Stomach (tissue), 9 donors: ENCODE data around the gene PTPRG. TPM values are rescaled to one million over a fixed set of nuclear protein-coding genes. Genes with fewer than 3 reads are reported as not detected.

Source experiments
- DNase-seq, 2 donors: peaks; one replicate each; pipeline versions ENCODE4 v3.0.0 to v3.0.0-alpha.2; 2013 to 2019
- H3K27ac ChIP-seq, 5 donors: fragments of 200-600 bp in 4 of 5; sonication (generic) in 4 of 5; one replicate each; pipeline ENCODE4 v1.5.1; 2013 to 2019; ENCODE audit warnings: mild to moderate bottlenecking in 1 of 5, moderate library complexity in 1 of 5
- H3K27me3 ChIP-seq, 3 donors: fragments of 200-600 bp; sonication (generic); one replicate each; pipeline ENCODE4 v1.5.1; 2017 to 2019; ENCODE audit warnings: mixed run types in 1 of 3
- H3K36me3 ChIP-seq, 4 donors: fragments of 200-600 bp; sonication (generic); 1 replicate in 3 of 4; 2 replicates in 1 of 4; pipeline ENCODE4 v1.5.1; 2016 to 2019
- H3K4me1 ChIP-seq, 4 donors: fragments of 200-600 bp; sonication (generic); one replicate each; pipeline ENCODE4 v1.5.1; 2016 to 2019
- H3K4me3 ChIP-seq, 4 donors: fragments of 200-600 bp; sonication (generic) in 3 of 4; one replicate each; pipeline ENCODE4 v1.5.1; 2016 to 2019; ENCODE audit warnings: mild to moderate bottlenecking in 1 of 4
- H3K9me3 ChIP-seq, 4 donors: fragments of 200-600 bp; sonication (generic); one replicate each; pipeline ENCODE4 v1.5.1; 2016 to 2019
- CTCF ChIP-seq, 7 experiments: fragments of 450-650 bp in 4 of 7; fragments of 200-600 bp in 3 of 7; sonication (generic) in 3 of 7; IDR thresholded peaks; one replicate each; pipeline ENCODE4 v1.5.1; 2016 to 2019; ENCODE audit warnings: antibody characterized with exemption in 7 of 7, control low read depth in 2 of 7, mild to moderate bottlenecking in 1 of 7
- EP300 ChIP-seq: sonication (generic); formaldehyde crosslinking; IDR thresholded peaks from one replicate; pipeline ENCODE4 v1.6.1; 2017; ENCODE audit warnings: antibody characterized with exemption
- POLR2A ChIP-seq, 4 donors: fragments of 450-650 bp; IDR thresholded peaks; one replicate each; pipeline ENCODE4 v1.6.1; 2016; ENCODE audit warnings: antibody characterized with exemption in 4 of 4, control low read depth in 2 of 4, mild to moderate bottlenecking in 1 of 4, moderate library complexity in 1 of 4
- POLR2AphosphoS5 ChIP-seq, 3 donors: sonication (generic); formaldehyde crosslinking; IDR thresholded peaks; one replicate each; pipeline ENCODE4 v1.6.1; 2016; ENCODE audit warnings: antibody characterized with exemption in 3 of 3
- WGBS, 5 donors: extraction: QIAGEN DNeasy Blood & Tissue Kit in 3 of 5; methylation state at CpG; one replicate each; pipeline versions ENCODE4 v1.1.5 to v1.1.7; 2013 to 2018; 5-methylcytosine and 5-hydroxymethylcytosine counted together
- intact Hi-C: fragments of 100-400 bp; cut with DNase I; formaldehyde crosslinking; loops from one replicate; pipeline ENCODE4 v1.15.1; 2023; ENCODE audit warnings: low total_unique reads
- polyA plus RNA-seq, 3 donors: library from polyadenylated mRNA; stranded (reverse); fragments of 200-250 nt; gene quantifications; one replicate each; pipeline ENCODE4 v1.2.3, GENCODE V29; 2013
- total RNA-seq, 5 donors: library from RNA; depleted of rRNA; stranded (reverse); fragments of >200 nt; gene quantifications; one replicate each; pipeline versions ENCODE4 v1.1.0 to v1.2.3, GENCODE V29; 2014 to 2016
- donor health status: healthy with polysubstance abuse.
- donor health status: Bipolar disorder and iron deficiency.
- donor health status: healthy.

PTPRG gene
- total and polyA plus RNA-seq, 8 donors, result 2.4 to 96.0 (median 22.0) TPM

- Histone ChIP-seq H3K36me3 (peaks cover 0 to 1% (median 0%) of the 10 kb centered on the region in 4 donors), H3K4me1 (no peaks in the 10 kb centered on the region), H3K4me3 (no peak overlapping the region), H3K9me3 (no peaks in the 10 kb centered on the region), H3K27ac (no peak overlapping the region), H3K27me3 (no peaks in the 10 kb centered on the region)
- no peak for DNase-seq
- TF ChIP-seq CTCF (IDR thresholded peaks at IDR 0.05) (no peak), POLR2AphosphoS5 (IDR thresholded peaks at IDR 0.05) (no peak), POLR2A (IDR thresholded peaks at IDR 0.05) (no peak), EP300 (no peak)
- intact Hi-C loops, result no loop called here
- 82 to 91% (median 86%) methylated on average over 5 of the region's 5 CpGs for WGBS, 5 donors
Measured at GRCh38 chr3:62128051-62128450, 566.7 kb downstream of the PTPRG start.

GRCh38 chr3:62128681-62129080, 567.3 kb downstream of the PTPRG start:
- no peak for TF ChIP-seq CTCF (IDR thresholded peaks at IDR 0.05)
- no peak for TF ChIP-seq POLR2AphosphoS5 (IDR thresholded peaks at IDR 0.05)
- no peak for TF ChIP-seq EP300
- Histone ChIP-seq H3K27me3 (no peaks in the 10 kb centered on the region), H3K36me3 (no peaks in the 10 kb centered on the region), H3K9me3 (no peaks in the 10 kb centered on the region), H3K4me1 (peaks cover 0 to under 1% (median 0%) of the 10 kb centered on the region in 4 donors), H3K4me3 (no peak overlapping the region), H3K27ac (no peak overlapping the region)
- intact Hi-C loops, result no loop called here
- DNase-seq, result no peak

GRCh38 chr3:62131050-62131449, 569.7 kb downstream of the PTPRG start:
- H3K9me3 ChIP-seq, result no peaks in the 10 kb centered on the region
- H3K4me1 ChIP-seq, result peaks cover 0 to 10% (median 3%) of the 10 kb centered on the region in 4 donors
- H3K27ac ChIP-seq, result no peak overlapping the region
- no peak for TF ChIP-seq POLR2A (IDR thresholded peaks at IDR 0.05)
- no peak for TF ChIP-seq EP300
- TF ChIP-seq CTCF (IDR thresholded peaks at IDR 0.05), result no peak
- TF ChIP-seq POLR2AphosphoS5 (IDR thresholded peaks at IDR 0.05), result no peak
- 28 to 73% (median 58%) methylated on average over 2 of the region's 2 CpGs for WGBS, 5 donors
- no peak for DNase-seq
- intact Hi-C loops, result no loop called here
- no peaks in the 10 kb centered on the region for H3K27me3 ChIP-seq
- no peaks in the 10 kb centered on the region for H3K36me3 ChIP-seq
- no peak overlapping the region for H3K4me3 ChIP-seq

- intact Hi-C loops, result no loop called here
- no peak for TF ChIP-seq POLR2A (IDR thresholded peaks at IDR 0.05)
- TF ChIP-seq CTCF (IDR thresholded peaks at IDR 0.05), result peak in 1 of 7 experiments; percentile 7
- H3K36me3 ChIP-seq, result no peaks in the 10 kb centered on the region
- no peak overlapping the region for H3K4me3 ChIP-seq
- no peaks in the 10 kb centered on the region for H3K27me3 ChIP-seq
- DNase-seq, result peak in 1 of 2 donors; percentile 24
- H3K9me3 ChIP-seq, result no peaks in the 10 kb centered on the region
- WGBS, 5 donors, result 47 to 67% (median 55%) methylated on average over 3 of the region's 3 CpGs
- H3K27ac ChIP-seq, result peak overlapping the region in 2 of 5 donors; percentile 4 to 39
- H3K4me1 ChIP-seq, result peaks cover 0 to 10% (median 3%) of the 10 kb centered on the region in 4 donors
Measured at GRCh38 chr3:62131620-62132019, 570.2 kb downstream of the PTPRG start.
